Endometrium (tissue), 2 donors: ENCODE data around the gene KLF11.
"Not testable (repeated sequence)": the region's sequence is repeated elsewhere in the genome, so short reads cannot be mapped to it uniquely, and the experiment has no call there.

ENCODE experiments used
- FAIRE-seq: peaks from 2 replicates; lab custom pipeline; 2012; peaks lifted over from hg19 to GRCh38; lab: Jason Lieb, UNC
- donor health status: control.
- donor health status: control.

Gene KLF11

DNA sequence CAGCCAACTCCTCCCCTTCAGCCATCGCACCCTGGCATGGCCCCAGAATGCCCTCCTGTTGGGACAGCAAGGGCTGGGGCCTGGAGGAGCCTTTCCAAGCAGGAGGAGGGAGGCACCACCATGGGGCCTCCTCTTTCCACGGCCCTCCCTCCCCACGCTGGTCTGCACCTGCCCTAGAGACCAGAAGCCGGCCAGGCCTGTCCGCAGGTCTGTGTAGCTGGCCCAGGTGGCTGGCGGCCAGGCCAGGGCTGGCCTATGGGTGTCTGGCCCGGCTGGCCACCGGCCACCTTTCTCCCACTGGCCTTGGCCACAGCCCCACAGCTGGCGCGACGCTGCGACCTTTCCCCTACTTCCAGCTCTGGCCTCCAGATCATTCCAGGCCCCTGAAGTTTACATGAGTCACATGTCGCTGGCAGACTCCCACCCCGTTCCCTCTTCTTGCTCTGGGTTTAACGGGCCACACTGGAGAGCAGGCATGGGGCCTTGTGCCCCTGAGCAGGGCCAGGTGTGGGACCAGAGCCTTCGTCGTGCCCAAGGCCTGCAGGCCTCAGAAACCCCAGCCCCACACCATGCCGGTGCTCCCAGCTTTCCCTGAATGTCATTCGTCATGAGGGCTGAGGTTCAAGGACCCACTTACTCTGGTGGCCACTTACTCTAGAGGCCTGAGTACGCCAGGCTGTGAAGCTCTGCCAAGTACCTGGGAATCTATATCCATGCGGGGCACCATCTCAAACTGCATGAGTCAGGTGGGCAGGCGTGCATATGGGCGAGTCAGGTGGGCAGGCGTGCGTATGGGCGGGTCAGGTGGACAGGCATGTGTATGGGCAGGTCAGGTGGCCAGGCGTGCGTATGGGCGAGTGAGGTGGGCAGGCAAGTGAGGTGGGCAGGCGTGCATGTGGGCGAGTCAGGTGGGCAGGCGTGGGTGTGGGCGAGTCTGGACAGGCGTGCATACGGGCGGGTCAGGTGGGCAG, 33.3 kb upstream of the KLF11 start:
- no peak for FAIRE-seq

DNA sequence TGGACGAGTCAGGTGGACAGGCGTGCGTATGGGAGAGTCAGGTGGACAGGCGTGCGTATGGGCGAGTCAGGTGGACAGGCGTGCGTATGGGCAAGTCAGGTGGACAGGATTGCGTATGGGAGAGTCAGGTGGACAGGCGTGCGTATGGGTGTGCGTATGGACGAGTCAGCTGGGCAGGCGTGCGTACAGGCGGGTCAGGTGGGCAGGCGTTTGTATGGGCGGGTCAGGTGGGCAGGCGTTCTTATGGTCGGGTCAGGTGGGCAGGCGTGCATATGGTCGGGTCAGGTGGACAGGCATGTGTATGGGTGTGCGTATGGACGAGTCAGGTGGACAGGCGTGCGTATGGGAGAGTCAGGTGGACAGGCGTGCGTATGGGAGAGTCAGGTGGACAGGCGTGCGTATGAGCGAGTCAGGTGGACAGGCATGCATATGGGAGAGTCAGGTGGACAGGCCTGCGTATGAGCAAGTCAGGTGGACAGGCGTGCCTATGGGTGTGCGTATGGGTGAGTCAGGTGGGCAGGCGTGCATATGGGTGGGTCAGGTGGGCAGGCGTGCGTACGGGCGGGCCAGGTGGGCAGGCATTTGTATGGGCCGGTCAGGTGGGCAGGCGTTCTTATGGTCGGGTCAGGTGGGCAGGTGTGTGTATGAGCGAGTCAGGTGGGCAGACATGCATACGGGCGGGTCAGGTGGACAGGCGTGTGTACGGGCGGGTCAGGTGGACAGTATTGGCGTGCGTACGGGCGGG, 32.3 kb upstream of the KLF11 start:
- FAIRE-seq: not testable (repeated sequence)

DNA sequence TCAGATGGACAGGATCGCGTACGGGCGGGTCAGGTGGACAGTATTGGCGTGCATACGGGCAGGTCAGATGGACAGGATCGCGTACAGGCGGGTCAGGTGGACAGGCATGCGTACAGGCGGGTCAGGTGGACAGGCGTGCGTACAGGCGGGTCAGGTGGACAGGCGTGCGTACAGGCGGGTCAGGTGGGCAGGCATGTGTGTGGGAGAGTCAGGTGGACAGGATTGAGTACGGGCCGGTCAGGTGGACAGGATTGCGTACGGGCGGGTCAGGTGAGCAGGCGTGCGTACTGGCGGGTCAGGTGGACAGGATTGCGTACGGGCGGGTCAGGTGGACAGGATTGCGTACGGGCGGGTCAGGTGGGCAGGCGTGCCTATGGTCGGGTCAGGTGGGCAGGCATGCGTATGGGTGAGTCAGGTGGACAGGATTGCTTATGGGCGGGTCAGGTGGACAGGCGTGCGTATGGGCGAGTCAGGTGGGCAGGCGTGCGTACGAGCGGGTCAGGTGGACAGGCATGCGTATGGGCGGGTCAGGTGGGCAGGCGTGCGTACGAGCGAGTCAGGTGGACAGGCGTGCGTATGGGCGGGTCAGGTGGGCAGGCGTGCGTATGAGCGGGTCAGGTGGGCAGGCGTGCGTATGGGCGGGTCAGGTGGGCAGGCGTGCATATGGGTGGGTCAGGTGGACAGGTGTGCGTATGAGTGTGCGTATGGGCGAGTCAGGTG, 31.6 kb upstream of the KLF11 start:
- FAIRE-seq: not testable (repeated sequence)

DNA sequence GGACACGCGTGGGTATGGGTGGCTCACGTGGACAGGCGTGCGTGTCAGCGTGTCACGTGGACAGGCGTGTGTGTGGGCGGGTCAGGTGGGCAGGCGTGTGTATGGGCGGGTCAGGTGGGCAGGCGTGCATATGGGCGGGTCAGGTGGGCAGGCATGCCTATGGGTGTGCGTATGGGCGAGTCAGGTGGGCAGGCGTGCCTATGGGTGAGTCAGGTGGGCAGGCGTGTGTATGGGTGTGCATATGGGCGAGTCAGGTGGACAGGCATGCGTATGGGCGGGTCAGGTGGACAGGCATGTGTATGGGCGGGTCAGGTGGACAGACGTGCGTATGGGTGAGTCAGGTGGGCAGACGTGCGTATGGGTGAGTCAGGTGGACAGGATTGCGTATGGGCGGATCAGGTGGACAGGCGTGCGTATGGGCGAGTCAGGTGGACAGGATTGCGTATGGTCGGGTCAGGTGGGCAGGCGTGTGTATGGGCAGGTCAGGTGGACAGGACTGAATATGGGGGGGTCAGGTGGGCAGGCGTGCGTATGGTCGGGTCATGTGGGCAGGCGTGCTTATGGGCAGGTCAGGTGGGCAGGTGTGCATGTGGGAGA, 30.9 kb upstream of the KLF11 start:
- FAIRE-seq: not testable (repeated sequence)

DNA sequence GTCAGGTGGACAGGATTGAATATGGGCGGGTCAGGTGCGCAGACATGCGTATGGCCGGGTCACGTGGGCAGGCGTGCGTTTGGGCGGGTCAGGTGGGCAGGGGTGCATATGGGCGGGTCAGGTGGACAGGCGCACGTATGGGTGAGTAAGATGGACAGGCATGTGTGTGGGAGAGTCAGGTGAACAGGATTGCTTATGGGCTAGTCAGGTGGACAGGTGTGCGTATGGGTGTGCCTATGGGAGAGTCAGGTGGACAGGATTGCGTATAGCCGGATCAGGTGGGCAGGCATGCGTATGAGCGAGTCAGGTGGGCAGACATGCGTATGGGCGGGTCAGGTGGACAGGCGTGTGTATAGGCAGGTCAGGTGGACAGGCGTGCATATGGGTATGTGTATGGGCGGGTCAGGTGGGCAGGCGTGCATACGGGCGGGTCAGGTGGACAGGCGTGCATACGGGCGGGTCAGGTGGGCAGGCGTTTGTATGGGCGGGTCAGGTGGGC, 30.3 kb upstream of the KLF11 start:
- FAIRE-seq: no peak

DNA sequence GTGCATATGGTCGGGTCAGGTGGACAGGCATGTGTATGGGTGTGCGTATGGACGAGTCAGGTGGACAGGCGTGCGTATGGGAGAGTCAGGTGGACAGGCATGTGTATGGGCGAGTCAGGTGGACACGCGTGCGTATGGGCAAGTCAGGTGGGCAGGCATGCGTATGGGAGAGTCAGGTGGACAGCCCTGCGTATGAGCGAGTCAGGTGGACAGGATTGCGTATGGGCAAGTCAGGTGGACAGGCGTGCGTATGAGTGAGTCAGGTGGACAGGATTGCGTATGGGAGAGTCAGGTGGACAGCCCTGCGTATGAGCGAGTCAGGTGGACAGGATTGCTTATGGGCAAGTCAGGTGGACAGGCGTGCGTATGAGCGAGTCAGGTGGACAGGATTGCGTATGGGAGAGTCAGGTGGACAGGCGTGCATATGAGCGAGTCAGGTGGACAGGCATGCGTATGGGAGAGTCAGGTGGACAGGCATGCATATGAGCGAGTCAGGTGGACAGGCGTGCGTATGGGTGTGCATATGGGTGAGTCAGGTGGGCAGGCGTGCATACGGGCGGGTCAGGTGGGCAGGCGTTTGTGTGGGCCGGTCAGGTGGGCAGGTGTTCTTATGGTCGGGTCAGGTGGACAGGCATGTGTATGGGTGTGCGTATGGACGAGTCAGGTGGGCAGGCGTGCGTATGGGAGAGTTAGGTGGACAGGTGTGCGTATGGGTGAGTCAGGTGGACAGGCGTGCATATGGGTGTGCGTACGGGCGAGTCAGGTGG, 29.5 kb upstream of the KLF11 start:
- not testable (repeated sequence) for FAIRE-seq

DNA sequence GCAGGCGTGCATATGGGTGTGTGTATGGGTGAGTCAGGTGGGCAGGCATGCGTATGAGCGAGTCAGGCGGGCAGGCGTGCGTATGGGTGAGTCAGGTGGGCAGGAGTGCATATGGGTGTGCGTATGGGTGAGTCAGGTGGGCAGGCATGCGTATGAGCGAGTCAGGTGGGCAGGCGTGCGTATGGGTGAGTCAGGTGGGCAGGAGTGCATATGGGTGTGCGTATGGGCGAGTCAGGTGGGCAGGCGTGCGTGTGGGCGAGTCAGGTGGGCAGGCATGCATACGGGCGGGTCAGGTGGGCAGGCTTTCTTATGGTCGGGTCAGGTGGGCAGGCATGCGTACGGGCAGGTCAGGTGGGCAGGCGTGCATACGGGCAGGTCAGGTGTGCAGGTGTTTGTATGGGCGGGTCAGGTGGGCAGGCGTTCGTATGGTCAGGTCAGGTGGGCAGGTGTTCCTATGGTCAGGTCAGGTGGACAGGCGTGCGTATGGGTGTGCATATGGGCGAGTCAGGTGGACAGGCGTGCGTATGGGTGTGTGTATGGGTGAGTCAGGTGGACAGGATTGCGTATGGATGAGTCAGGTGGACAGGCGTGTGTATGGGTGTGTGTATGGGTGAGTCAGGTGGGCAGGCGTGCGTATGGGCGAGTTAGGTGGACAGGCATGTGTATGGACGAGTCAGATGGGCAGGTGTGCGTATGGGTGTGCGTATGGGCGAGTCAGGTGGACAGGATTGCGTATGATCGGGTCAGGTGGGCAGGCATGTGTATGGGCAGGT, 28.7 kb upstream of the KLF11 start:
- FAIRE-seq: no peak

DNA sequence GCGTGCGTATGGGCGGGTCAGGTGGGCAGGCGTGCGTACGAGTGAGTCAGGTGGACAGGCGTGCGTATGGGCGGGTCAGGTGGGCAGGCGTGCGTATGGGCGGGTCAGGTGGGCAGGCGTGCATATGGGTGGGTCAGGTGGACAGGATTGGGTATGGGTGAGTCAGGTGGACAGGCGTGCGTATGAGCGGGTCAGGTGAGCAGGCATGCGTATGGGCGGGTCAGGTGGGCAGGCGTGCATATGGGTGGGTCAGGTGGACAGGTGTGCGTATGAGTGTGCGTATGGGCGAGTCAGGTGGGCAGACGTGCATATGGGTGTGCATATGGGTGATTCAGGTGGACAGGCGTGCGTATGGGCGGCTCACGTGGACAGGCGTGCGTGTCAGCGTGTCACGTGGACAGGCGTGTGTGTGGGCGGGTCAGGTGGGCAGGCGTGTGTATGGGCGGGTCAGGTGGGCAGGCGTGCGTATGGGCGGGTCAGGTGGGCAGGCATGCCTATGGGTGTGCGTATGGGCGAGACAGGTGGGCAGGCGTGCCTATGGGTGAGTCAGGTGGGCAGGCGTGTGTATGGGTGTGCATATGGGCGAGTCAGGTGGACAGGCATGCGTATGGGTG, 27.9 kb upstream of the KLF11 start:
- not testable (repeated sequence) for FAIRE-seq

DNA sequence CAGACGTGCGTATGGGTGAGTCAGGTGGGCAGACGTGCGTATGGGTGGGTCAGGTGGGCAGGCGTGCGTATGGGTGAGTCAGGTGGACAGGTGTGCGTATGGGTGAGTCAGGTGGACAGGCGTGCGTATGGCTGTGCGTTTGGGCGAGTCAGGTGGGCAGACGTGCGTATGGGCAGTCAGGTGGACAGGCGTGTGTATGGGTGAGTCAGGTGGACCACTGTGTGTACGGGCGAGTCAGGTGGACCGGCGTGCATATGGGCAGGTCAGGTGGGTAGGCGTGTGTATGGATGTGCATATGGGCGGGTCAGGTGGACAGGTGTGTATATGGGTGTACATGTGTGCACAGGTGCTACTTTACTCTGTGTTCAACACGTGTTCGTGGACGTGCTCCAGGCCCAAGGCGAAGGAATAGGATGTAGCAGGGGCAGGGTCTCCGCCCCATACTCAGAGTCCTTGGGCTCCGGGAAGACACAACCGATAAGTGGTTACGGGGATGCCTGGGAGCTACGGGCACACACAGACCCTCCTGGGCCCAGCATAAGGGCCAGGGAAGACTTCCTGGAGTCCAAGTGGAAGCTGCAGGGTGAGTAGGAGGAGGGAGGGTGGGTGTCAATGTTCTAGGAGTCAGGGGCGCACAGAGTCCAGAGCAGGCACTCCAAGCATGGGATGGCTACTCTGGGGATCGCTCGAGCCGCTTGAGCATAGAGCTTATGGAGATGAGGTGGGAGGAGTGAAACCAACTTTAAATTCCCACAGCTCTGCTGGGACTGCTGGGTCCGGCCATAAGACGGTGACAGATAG, 27.1 kb upstream of the KLF11 start:
- FAIRE-seq: no peak

DNA sequence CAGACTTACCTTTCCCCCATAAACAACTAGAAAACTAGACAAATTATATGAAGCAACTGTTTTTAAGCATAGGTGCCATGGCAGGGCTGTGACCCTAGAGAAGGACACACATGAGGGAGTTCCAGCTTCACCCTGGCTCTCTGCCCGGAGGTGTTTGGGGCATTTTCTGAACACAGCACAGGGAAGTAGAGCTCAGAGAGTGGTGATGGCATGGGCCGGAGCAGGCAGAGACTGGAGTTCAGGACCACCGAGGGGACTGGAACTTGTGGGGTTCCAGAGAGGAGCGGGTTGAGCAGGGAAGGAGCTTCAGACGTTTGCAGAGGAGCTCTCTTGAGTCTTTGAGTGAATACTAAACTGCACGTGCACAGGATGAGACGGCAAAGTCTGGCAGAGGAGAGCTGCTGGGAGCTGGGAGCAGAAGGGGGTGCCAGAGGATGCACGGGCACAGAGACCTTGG, 26.5 kb upstream of the KLF11 start:
- no peak for FAIRE-seq

DNA sequence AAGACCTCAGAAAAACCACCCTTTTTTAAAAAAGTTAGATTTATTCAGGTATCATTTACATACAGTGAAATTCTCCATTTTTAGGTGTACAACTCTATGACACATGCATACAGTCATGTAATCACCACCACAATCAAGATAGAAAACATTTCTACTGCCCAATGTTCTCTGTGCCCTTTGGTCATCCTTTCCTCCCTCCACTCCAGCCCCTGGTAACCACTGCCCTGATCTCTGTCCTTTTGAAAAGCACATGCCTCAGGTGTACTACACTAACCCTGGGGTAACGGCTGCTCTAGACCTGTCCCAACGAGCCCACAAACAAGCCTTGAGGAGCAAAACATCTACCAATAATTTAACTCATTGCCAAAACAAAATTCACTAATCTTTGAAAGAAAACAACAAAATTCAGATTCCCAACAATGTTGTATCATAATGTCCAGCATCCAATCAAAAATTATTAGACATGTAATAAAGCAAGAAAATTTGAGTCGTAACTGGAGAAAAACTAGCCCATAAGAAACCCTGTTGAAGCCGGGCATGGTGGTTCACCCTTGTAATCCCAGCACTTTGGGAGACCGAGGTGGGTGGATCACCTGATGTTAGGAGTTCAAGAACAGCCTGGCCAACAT, 25.9 kb upstream of the KLF11 start:
- no peak for FAIRE-seq

DNA sequence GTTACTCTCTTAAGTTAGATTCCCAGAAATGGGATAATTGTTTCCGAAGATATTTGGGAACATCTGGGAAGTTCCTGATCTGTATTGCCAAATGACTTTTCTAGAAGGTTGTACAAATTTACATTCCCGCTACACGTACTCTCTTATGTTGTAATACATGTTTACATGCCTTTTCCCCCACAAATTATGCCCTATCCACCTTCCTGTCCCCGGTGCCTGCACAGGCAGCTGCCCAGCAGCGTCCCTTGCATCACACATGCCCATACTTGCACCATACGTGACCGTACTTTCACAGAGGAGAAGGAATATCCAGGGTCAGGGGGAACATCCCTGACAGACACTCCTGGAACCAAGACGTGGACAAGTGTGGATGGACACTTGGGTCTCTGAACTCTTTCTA, 24.2 kb upstream of the KLF11 start:
- FAIRE-seq: no peak

DNA sequence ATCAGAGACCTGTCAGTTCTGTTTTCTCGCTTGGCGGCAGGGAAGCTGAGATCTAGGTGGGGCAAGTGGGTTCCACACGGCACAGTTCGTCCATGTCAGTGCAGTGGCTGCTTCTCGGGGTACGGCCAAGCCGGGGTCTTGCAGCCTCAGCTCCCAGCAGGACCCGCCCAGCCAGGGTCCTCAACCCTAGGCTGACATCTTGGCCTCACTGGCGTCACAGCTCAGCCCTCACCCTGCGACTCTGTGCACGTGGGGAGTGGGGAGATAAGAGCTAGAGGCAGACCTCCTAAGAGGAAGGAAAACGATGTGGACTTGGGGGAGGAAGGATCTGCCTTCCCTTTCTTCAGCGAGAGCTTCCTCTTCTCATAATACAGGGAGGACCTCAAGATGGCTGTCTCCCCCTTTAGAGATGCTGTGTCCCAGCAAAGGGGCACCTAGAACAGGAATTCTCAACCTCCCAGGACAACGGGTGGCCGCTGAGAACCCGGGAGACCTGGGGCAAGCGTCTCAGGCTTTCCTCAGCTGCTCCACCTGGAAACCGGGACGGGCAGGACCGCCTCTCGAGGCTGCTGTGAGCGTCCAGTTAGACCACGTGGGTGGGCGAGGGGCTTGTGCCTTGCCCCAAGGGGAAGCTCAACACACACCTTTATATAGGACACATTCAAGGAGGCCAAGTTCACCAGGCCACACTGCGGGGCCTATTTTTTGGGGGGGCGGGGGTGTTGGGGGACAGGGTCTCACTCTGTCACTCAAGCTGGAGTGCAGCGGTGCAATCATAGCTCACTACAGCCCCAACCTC, 23.5 kb upstream of the KLF11 start:
- no peak for FAIRE-seq

DNA sequence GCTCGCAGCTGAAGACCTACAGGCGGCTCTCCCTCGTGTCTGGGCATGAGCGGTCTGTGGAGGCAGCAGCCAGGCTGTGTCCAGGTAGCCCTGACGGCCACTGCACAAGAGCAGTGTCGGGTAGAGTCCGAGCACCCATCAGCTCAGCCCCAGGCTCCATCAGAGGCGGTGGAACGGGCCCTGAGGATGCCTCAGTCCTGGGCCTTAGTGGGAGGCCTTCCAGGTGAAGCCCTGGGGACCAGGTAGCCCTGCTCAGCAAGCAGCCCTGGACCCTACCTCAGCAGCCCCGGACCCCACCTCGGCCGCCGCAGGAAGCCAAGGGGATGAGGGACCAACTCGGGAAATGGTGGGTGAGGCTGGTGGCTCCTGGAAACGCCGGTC, 21.3 kb upstream of the KLF11 start:
- no peak for FAIRE-seq

DNA sequence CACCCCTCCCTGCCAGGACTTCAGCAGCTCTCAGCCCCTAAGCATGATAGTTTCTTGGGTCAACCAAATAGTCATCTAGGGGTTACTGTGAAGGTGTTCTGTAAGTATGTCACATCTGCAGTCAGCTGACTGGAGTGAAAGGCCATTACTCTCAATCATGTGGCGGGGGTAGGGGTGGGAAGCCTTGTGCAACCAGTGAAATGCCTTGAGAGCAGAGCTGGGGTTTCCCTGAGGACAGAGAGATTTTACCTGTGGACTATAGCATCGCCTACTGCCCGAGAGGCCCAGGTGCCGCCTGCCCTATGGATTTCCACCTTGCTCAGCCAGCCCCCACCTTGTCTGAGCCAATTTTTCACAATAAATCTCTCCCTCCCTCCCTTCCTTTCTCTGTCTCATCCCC, 20.9 kb upstream of the KLF11 start:
- FAIRE-seq: no peak

DNA sequence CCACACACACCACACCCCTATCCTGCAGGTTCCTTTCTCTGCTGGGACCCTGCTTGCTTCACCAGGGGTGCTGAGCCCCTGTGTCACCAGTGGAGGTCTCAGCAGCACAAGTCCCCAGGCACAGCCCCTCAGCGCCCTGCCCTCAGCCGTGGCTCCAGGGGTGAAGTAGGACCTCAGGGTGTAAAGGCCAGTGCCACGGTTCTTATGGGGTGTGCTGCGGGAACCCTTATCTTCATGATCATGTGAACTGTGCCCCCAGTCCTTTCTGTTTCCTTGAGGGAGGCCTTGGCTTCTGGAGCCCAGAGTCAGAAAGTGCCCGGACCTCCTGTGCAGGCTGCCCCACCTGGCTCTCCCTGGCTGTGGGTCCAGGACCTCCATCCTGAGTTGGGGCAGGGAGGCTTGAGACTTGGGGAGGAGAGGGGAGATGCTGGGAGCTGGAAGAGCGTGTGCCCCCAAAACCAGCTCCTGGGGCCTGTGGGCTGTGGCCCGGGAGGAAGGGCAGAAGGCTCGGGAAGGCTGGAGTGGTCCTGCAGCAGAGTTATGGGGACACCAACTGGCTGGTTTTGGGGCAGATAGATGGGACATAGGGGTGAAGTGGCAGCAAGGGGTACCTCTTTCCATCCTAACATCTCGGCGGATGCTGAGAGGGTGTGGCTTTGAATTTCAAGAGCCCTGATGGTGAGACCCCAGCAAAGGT, 20.2 kb upstream of the KLF11 start:
- FAIRE-seq: no peak

DNA sequence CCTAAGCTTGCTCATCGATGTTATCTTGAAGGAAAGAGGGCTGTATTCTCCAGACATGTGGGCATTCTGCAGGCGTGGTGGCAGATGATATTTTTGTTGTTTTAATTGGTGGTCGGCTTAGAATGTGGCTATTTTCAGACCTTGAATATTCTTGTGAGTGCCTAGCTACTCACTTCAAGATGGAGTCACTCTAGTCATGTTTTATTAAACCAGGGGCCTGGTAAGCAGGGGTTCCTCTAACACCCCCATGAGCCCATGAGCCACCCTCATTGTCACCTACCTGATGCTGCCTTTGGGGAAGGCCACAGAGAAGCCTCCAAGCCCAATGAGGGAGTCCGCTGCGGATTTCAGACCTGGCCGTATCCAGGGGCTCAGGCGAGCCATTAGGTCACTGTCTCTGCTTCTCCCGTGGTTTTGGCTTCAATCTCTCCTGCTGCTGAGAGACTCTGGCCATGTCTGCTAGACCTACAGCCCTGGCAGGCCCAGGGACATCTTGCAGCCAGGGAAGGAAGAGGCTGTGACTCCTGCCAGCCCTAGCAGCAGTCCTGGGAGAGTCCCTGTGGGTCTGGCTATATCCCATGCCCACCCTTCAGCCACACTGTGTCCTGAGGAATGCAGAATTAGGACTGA, 16.3 kb upstream of the KLF11 start:
- FAIRE-seq: no peak
